Left forelimb (tissue), 1 donor: ENCODE measurements around the gene SLCO1B3.

ENCODE experiments used
- DNase-seq: peaks from one replicate; pipeline ENCODE4 v3.0.0-alpha.2; 2018; ENCODE audit warnings: low spot score

Gene SLCO1B3

GRCh38 chr12:20883288-20883687, 72.8 kb downstream of the SLCO1B3 start:
- no peak for DNase-seq

- no peak for DNase-seq
These were observed 74.6 kb downstream of the SLCO1B3 start for GRCh38 chr12:20885116-20885515.

- no peak for DNase-seq
These were observed 75.0 kb downstream of the SLCO1B3 start for GRCh38 chr12:20885552-20885951.

- no peak for DNase-seq
These were observed 106.8 kb downstream of the SLCO1B3 start for GRCh38 chr12:20917269-20917668.

GRCh38 chr12:20917819-20918218, 107.3 kb downstream of the SLCO1B3 start:
- no peak for DNase-seq

GRCh38 chr12:20931894-20932293, 121.4 kb downstream of the SLCO1B3 start:
- DNase-seq, result no peak

GRCh38 chr12:20946732-20947131, 136.2 kb downstream of the SLCO1B3 start:
- DNase-seq, result no peak

- no peak for DNase-seq
These were observed 139.7 kb downstream of the SLCO1B3 start for GRCh38 chr12:20950248-20950647.

- DNase-seq, result no peak
These were observed 152.8 kb downstream of the SLCO1B3 start for GRCh38 chr12:20963303-20963702.

- DNase-seq, result no peak
These were observed 153.3 kb downstream of the SLCO1B3 start for GRCh38 chr12:20963762-20964161.
